Measurements from ENCODE around the gene APMAP.

Gene APMAP

DNA sequence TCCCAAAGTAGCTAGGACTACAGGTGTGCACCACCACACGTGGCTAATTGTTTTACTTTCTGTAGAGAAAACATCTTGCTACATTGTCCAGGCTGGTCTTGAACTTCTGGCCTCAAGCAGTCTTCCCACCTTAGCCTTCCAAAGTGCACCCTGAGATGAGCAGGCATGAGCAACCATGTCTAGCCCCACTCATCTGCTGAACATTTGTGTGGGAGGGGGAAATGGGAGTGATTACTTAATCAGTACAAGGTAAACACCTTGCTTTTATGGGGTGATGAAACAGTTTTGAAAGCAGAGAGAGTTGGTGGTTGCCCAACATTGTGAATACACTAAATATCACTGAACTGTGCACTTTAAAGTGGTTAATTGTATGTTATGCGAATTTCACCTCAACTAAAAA lies 5.3 kb downstream of the APMAP start:
- DNase-seq (ENCODE audit: low read depth in 2 of 2), result peak in 1 of 2 donors; percentile 15

DNA sequence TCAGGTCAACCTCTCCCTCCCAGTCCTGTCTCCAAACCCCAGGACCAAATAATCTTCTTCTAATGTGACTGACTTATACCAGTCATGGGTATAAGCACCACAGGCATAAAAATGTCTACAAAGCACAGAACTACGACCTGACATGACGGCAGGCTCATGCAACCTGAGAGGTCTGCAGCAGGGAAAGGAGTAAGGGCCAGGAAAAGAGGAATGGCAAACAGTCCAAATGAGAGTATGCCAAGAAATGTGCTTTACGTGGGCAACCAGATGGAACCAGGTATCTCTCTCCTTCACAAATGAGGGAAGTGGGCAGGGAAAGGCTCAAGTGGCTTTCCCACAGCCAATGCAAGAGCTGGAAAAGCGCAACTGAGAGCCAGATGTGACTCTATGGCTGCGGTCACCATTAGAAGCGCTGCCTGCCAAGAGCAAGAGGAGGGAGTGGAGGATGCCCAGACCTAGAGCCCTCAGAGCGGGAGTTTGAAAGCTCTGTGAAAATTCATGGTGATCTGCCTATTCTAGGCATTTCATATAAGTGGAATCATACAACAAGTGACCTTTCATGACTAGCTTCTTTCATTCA lies 6.0 kb downstream of the APMAP start:
- DNase-seq (ENCODE audit: low read depth in 2 of 2), result no peak

DNA sequence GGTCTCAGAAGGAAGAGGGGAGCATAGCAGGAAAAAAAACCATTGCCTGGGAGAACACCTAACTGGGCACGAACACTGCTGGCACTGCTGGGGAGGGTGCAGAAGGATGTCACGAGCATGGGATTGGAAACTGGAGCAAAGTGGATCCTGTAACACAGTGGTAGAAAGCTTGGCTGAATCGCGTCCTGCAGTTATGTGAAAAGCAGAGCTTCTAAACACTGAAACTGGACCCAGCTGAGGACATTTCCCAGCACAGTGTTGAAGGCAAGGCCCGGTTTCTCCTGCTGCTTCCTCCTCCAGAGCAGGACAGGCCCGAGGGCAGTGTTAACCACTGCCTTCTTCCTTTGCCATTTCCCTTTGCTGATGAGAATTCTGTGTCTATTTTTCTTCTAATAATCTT lies 6.7 kb downstream of the APMAP start:
- DNase-seq (ENCODE audit: low read depth in 2 of 2), result no peak

DNA sequence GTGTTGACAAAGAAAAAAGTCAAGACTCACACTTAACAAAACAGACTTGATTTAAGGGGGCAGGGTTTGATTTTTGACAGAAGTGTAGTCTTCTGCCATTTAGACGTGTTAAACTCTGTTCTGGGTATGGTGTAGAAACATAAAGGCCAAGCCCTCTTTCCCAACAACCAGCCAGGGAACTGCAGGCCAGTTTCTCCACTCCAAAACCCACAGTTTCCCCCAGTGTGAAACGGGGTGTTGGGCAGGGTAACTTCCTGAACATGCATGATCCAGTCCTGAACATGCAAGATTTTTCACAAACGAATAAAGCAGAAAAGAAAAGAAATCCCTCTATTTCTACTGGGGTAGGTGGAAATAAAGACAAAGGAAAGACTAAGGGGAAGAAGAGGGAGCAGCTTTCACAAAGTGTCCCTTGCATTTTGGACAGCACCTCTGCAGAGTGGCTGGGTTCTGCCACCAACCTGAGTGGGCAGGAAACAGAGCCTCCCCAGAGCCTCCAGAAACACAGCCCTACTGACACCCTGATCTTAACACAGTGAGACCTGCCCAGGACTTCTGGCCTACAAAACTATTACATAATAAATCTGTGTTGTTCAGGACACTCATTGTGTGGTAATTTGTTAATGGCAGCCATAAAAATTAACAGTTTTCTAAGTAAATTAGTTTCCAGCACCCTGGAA lies 7.5 kb downstream of the APMAP start:
- no peak for DNase-seq (ENCODE audit: low read depth in 2 of 2)

DNA sequence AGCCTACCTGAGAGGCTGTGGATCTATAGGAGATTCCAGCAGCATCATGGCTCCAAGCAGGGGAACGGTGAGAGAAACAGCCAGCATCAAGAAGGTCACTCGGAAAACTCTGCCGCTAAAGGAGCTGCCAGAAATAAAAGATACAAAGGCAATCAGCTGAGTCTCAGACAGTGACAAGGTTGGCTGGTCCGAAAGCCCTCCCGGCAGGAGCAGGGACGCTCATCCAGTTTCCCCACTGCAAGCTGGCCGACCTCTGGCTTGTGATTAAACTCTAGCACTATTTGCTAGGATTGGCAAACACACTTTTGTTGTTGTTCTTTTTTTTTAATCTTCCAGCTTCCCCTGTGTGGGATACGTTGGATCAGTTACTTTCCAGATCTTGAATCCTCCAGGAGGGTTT lies 8.7 kb downstream of the APMAP start:
- no peak for DNase-seq (ENCODE audit: low read depth in 2 of 2)

DNA sequence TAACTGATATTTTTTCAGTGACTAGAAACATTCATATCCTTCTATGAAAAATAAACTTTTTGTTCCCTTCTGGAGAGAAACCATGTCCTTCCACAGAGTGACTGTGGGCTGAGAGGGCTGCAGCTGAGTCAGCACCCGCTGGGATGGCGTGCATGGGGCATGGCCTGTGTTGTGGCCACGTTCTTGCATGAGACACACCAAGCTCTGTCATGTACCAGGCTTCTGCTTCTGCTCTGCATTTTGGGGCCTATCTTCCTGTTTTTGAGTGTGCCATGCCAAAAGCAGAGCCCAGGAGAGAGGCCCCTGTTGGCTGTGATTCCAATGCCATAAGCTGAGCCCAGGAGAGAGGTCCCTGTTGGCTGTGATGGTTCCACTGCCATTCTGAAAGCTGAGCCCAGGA lies 10.8 kb downstream of the APMAP start:
- DNase-seq (ENCODE audit: low read depth in 2 of 2), result no peak

DNA sequence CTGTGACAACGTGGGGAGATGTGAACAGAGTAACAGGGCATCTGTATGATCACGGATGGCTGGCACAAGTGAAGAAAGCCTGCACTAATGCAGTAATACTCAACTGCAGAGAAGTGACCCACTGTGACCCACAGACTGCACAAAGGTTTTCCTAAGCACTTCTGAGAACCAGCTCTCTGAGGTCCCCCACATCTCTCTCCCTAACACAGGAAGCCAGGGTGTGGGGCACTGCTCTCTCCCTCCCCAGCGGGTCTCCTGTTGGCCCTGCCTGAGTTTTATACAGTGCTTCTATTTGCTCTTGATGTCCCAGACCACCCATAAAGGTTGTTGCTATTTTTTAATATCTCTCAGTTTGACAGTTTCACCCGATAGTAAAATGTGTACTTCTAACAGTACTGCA lies 11.3 kb downstream of the APMAP start:
- DNase-seq (ENCODE audit: low read depth in 2 of 2), result no peak

DNA sequence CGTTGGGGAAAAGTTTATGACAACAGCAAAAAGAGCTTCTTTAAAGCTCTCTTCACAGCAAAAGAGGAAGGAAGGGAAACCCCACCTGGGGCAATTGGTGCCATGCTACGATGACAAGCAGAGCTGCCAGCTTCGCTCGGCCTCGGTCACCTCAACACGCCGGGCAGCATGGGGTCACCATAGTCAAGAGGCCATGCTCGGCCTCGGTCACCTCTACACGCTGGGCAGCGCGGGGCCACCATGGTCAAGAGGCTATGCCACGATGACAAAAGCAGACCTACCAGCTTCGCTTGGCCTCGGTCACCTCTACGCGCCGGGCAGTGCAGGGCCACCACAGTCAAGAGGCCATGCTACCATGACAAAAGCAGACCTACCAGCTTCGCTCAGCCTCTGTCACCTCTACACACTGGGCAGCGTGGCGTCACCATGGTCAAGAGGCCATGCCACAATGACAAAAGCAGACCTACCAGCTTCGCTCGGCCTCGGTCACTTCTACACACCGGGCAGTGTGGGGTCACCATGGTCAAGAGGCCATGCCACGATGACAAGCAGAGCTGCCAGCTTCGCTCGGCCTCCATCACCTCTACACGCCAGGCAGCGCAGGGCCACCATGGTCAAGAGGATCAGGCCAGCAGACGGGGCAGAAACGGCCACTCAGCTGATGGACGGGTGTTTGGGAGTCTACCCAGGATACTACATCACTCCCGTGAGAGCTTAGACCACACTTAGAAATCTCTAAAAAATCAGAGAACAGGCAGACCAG lies 12.1 kb downstream of the APMAP start:
- DNase-seq (ENCODE audit: low read depth in 2 of 2), result no peak

DNA sequence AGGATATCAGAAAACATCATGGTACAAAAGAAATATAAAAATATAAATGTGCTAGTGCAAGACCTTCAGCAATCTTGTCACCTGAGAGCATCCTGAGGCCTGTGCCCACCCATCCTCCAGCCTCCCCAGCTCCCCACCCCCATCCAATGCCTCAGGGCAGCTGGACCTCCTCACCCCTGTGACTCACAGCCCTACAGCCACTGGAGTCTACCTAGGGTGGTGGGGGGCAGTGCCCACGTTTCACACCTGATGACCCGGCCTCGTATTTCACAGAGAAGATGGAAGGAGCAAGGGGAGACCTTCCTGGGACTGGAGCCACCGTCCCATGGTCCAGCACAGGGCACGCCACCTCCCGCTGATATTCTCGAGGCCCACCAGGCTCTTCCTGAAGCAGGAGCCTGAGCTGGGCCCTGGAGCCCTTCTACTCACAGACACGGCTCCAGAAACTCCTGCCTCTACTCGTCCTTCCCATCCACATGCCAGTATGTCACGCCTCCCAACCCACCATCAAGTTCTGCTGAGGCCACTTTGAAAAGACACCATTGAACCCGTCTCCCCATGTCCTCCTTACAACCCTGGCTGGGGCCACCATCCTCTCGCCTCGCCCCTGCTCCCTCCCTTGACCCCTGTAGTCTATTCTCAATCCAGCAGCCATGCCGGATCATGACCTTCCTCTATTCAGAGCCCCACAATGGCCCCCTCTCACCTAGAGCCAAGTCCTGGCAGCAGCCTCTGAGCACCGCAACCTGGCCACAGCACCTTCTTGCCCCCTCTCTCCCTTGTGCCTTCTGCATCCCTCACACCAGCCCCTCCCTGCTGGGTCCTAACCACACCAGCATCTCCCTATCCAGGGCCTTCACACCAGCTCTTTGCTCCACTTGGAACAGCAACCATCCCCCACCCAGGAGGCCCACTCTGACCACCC lies 13.3 kb downstream of the APMAP start:
- DNase-seq (ENCODE audit: low read depth in 2 of 2), result no peak

DNA sequence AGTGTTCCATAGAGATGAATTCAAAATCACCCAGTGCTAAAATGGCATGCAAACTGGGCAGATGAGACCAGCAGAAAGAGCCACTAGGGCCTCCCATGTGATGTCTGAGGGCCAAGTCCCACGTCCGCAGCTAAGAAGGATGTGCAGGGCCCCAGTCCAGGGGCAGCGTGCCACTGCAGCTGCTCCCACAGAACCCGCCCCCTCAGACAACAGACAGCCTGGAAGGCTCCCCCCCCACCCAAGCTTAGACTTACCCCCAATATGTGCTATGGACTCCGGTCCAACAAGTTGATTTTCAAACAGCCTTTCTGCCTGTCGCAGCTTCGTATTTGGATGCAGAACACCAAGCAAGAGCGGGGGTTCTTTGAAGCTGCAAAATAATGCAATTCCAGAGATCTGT lies 14.0 kb downstream of the APMAP start:
- DNase-seq (ENCODE audit: low read depth in 2 of 2), result no peak

DNA sequence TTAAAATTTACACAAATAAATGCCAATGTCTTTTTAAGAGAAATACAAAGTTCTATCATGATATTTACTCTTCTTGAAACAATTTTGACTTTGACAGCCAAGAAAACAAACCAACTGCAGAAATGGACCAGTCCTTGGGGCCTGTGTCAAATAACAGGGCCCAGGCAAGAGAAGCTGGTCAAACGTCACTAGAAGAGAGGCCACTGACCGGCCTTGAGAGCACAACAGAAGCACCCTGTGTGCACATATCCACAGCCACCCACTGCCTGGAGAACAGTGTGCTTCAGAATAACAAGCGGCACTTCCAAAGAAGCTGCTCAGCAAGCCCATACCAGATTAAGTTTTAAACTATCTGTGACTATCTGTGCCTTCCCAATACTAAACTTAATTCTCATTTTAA lies 14.8 kb downstream of the APMAP start:
- no peak for DNase-seq (ENCODE audit: low read depth in 2 of 2)

DNA sequence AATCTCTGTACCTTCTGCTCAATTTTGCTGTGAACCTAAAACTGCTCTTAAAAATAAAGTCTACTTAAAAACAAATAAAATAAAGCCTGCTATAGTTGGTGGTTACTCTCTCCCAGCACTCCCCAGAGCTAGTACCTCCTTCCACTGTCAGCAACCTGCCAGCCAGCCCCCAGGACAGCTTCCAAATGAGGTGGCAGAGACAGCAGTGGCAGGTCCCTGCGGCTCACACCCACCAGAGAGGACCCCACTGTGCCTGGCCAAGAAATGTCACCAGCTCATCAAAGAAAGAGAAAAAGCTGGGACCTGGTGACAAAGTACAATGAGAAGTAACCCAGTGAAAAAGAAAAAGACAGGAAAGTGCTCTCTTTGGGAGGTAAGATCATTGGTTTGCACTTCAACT lies 15.2 kb downstream of the APMAP start:
- DNase-seq (ENCODE audit: low read depth in 2 of 2), result no peak

DNA sequence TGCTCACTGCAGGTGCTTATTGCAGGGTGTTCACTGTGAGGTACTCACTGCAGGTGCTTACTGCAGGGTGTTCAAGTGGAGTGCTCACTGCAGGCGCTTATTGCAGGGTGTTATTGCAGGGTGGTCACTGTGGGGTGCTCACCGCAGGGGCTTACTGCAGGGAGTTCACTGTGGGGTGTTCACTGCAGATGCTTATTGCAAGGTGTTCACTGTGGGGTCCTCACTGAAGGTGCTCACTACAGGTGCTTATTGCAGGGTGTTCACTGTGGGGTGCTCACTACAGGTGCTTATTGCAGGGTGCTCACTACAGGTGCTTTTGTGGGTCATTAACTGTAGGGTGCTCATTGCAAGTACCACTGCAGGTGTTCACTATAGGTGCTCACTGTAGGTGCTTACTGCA lies 20.2 kb downstream of the APMAP start:
- DNase-seq (ENCODE audit: low read depth in 2 of 2), result no peak

DNA sequence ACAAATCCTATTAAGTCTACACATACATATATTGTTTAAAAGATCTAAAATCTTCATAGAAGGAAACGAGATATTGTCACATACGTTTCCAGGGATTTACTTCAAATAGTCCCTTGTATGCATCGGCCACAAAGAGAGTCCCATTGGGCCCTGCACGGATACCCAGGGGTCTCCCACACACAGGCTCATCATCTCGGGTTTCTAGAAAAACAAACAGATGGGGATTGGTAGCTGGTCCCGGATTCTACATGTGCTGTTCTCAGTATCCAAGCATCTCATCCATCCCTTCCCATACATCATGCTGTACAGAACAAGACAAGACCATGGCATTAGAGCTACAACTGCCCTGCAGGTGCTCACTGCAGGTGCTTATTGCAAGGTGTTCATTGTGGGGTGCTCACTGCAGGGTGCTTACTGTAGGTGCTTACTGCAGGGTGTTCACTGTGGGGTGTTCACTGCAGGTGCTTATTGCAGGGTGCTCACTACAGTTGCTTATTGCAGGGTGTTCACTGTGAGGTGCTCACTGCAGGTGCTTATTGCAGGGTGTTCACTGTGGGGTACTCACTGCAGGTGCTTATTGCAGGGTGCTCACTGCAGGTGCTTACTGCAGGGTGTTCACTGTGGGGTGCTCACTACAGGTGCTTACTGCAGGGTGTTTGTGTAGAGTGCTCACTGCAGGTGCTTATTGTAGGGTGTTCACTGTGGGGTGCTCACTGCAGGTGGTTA lies 21.0 kb downstream of the APMAP start:
- DNase-seq (ENCODE audit: low read depth in 2 of 2), result no peak

DNA sequence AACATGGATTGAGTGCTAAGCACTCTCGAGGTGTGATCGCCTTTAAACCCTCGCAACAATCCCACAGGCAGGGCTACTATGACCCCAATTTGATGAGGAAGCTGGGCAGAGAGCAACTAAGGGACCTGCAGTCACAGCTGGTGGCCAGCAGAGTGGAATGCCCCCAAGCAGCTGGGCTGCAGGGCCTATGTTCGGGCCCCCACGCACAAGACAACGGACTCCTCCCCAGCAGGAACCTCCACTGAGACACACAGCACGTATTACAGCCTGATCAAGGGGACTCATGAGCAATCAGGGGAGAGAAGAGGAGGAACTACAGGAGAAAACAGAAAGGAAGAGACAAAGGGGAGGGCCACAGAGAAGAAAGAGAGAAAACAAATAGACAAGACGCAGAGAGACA lies 21.8 kb downstream of the APMAP start:
- no peak for DNase-seq (ENCODE audit: low read depth in 2 of 2)

DNA sequence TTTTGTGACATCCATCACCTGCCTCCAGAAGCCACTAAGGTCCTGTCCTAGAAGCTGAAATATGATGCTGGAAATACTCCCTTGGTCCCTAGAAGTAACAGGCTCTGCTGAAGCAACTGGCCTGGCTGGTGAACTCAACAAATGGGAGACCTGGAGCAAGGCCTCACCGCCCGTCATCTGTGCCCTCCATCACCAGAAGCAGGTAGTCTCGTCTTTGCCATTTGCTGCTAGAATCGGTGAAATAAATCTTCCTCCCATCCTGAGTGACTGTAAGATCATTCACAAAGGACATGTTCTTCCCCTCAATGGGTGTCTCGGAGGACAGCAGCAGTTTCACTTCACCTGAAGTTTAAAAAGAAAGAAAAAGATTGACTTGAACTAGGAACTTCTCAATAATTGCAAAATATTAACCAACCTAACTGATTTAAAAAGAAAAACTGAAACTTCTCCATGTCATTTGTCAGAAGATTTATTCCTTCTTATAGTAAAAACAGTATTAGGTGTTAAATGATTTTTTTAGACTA lies 22.5 kb downstream of the APMAP start:
- no peak for DNase-seq (ENCODE audit: low read depth in 2 of 2)

DNA sequence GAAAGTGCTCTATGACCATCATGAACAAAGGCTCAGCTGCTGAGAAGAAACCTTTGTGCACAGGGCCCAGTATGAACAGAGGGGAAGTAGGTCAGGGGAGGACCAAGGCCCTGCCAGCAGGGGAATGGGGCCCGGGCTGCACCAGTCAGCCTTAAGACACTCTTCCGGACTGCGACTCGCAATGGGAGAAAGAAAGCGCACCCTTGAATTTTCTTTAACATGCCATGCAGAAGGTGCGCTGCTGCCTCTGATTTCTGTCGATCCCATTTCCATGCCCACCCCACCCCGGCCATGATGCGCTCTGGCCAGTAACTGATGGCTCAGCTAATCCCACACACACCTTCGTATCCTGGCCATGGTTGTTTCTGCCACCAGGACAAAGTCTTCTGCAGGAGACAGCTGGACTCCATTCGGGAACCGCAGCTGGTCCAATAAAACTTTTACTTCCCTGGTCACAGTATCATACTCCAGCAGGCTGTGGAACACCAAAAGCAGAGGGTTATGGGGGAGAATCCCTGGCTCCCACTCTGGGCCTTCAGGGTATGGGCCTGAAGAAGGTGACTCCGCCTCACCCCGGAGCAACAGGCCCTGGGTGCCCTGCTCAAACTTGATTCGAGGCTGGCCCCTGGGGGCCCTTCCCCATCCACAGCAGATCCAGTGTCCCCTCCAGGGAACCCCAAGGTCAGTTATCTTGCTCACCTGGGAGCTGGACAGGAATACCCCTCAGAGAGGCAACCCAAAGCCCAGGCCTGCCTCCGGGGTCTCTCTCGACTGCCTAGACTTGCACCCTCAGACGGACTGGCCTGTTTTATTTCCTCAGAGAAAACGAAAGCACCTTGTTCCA lies 23.1 kb downstream of the APMAP start:
- no peak for DNase-seq (ENCODE audit: low read depth in 2 of 2)

DNA sequence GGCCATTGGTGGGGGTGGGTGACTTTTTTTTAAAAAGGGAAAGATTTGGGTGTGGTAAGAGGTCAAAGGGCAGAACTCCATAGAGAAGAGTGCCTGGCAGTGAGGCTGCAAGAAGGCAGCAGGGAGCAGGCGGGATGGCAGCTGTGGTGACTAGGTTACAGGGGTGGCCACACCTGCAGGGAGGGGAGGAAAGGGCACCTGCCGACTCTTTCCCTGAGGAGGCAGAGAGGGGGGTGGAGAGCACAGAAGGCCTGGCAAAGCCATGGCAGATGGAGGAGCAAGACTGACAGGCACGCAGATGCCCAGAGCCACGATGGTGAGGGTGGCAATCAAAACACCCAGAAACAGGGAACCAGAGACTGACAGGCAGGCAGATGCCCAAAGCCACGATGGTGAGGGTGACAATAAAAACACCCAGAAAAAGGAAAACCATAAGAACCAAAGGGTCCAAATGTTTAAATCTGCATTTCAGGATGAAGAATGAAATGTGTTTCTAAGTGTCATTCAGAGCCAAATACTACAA lies 24.2 kb downstream of the APMAP start:
- DNase-seq (ENCODE audit: low read depth in 2 of 2), result no peak

DNA sequence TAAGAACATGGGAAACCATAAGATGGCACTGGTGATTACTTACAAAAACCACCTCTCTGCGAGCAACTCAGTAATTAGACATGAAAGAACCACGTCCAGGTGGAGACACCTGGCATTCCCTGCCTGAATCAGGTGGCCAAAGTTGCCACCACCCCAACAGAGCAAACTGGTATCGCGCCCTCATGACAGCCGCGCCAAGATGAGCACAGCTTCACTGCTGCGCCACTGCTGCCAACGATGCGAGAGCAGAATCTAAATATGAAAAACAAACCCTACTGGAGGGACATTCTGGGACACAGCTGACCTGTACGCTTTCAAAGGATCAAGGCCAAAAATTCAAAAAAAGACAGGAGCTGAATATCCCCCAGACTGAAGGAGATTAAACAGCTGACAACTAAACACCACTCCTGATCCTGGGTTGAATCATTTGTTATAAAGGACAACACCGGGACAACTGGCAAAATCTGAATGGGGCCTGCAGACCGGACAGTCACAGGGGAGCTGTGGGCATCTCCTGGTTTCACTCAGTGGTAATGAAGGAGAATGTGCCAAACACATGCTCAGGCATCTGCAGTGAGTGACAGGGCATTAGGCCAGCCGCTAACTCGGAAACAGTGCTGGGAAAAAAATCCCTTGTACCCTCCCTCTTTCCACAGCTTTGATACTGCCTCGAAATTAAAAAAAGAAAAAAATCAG lies 26.1 kb downstream of the APMAP start:
- no peak for DNase-seq (ENCODE audit: low read depth in 2 of 2)
